Brain microvascular endothelial cell (primary cell): Measurements from ENCODE around the gene RARG.
"Not testable (repeated sequence)": the region's sequence is repeated elsewhere in the genome, so short reads cannot be mapped to it uniquely, and the experiment has no call there.

Experiments
- DNase-seq: peaks from one replicate; pipeline ENCODE4 v3.0.0-alpha.2; 2020
- H3K27ac ChIP-seq: fragments of 250-450 bp; sonication (Bioruptor Pico); 2 replicates; pipeline ENCODE4 v1.5.1; 2020; ENCODE audit warnings: mild to moderate bottlenecking, moderate library complexity
- H3K27me3 ChIP-seq: fragments of 250-450 bp; sonication (Bioruptor Pico); replicated peaks from 2 replicates; pipeline ENCODE4 v1.5.1; 2020; ENCODE audit warnings: mild to moderate bottlenecking
- H3K36me3 ChIP-seq: fragments of 250-450 bp; sonication (Bioruptor Pico); replicated peaks from 2 replicates; pipeline ENCODE4 v1.5.1; 2020; ENCODE audit warnings: mild to moderate bottlenecking
- H3K4me3 ChIP-seq: 2 replicates; pipeline ENCODE4 v1.5.1; 2011; ENCODE audit warnings: low read depth, mild to moderate bottlenecking, control low read depth, low read length, moderate library complexity
- CTCF ChIP-seq: IDR thresholded peaks from 2 replicates; pipeline ENCODE4 v1.5.1; 2011; ENCODE audit warnings: low read depth, mild to moderate bottlenecking, moderate library complexity, low read length, control low read depth, inconsistent platforms; ENCODE audit errors: missing control alignments
- in situ Hi-C: cut with HindIII; loops from 2 replicates; pipeline ENCODE4 v1.10.0; 2017; ENCODE audit warnings: low sequenced_read_pairs, low pct_ligation_motif_present

The RARG gene

GRCh38 chr12:53180220-53180930 lies 51.6 kb downstream of the RARG start, which contains the start of the genes CSAD and ZNF740:
Gene CSAD (minus strand): TSS chr12:53180925. CDS start chr12:53173470, 7,455 bp downstream.
Gene ZNF740 (plus strand): TSS chr12:53180722. CDS start chr12:53181984, 1,262 bp downstream.
- Histone ChIP-seq H3K27ac (peak within 1 kb of the TSS; percentile 87), H3K27me3 (no peaks in the 10 kb centered on the region), H3K4me3 (peak within 1 kb of the TSS; percentile 79), H3K36me3 (peaks cover 18% of the 10 kb centered on the region)
- DNase-seq: peak; percentile 95
- in situ Hi-C loops: no loop called here
- no peak for TF ChIP-seq CTCF

- Histone ChIP-seq H3K4me3 (peak overlapping the region; percentile 79), H3K36me3 (peaks cover 13% of the 10 kb centered on the region), H3K27me3 (no peaks in the 10 kb centered on the region), H3K27ac (peak overlapping the region; percentile 87)
- in situ Hi-C loops: no loop called here
- no peak for DNase-seq
- no peak for TF ChIP-seq CTCF
Observed at GRCh38 chr12:53179687-53180219, 52.3 kb downstream of the RARG start.

GRCh38 chr12:53178803-53179202 lies 53.2 kb downstream of the RARG start:
- DNase-seq, in situ Hi-C loops, H3K27ac ChIP-seq, H3K4me3 ChIP-seq, H3K27me3 ChIP-seq: not testable (repeated sequence)
- peaks cover 12% of the 10 kb centered on the region for H3K36me3 ChIP-seq

- H3K4me3 ChIP-seq, H3K36me3 ChIP-seq, H3K27me3 ChIP-seq, DNase-seq, H3K27ac ChIP-seq, in situ Hi-C loops: not testable (repeated sequence)
Observed at GRCh38 chr12:53177447-53177846, 54.6 kb downstream of the RARG start.

GRCh38 chr12:53176750-53177149 lies 55.3 kb downstream of the RARG start:
- Histone ChIP-seq H3K27ac (no peak overlapping the region), H3K4me3 (no peak overlapping the region), H3K36me3 (peaks cover under 1% of the 10 kb centered on the region), H3K27me3 (no peaks in the 10 kb centered on the region)
- in situ Hi-C loops: no loop called here
- no peak for DNase-seq
- no peak for TF ChIP-seq CTCF

- Histone ChIP-seq H3K36me3 (peaks cover 3% of the 10 kb centered on the region), H3K4me3 (no peak overlapping the region), H3K27ac (no peak overlapping the region), H3K27me3 (no peaks in the 10 kb centered on the region)
- peak; percentile 35 for TF ChIP-seq CTCF
- no peak for DNase-seq
- in situ Hi-C loops: no loop called here
Observed at GRCh38 chr12:53174881-53175491, 57.0 kb downstream of the RARG start.
